ENCODE data around the gene GPR37. TPM values are rescaled to one million over a fixed set of nuclear protein-coding genes. Genes with fewer than 3 reads are reported as not detected.

GPR37 gene
- total RNA-seq, 1 experiment from 2014 or later, result 1.9 TPM

- Mint-ChIP-seq H3K36me3 (ENCODE audit: insufficient read depth, unreplicated experiment) (no peaks in the 10 kb centered on the region), H3K27ac (ENCODE audit: low read depth, unreplicated experiment) (no peak overlapping the region), H3K4me3 (ENCODE audit: unreplicated experiment) (no peak overlapping the region), H3K9me3 (ENCODE audit: unreplicated experiment) (peaks cover 4% of the 10 kb centered on the region), H3K4me1 (ENCODE audit: insufficient read depth, unreplicated experiment) (no peaks in the 10 kb centered on the region), H3K27me3 (ENCODE audit: insufficient read depth, unreplicated experiment) (no peaks in the 10 kb centered on the region)
- ChIA-PET POLR2A (no interaction called here), CTCF (interaction anchor here (0.5 kb wide), 1 partner anchor 435 kb away, joined by 3 read pairs; no protein-coding TSS in a partner anchor)
- no TSS peak for BruUV-seq (replicated peaks)
- intact Hi-C loops (cut with micrococcal nuclease), result no loop called here
- TF ChIP-seq CTCF (IDR thresholded peaks at IDR 0.05; ENCODE audit: unreplicated experiment), result no peak
- no peak for DNase-seq (ENCODE audit: unreplicated experiment)
Measured at GRCh38 chr7:124754576-124755268, 10.9 kb downstream of the GPR37 start.

- CTCF ChIA-PET, result no interaction called here
- no peaks in the 10 kb centered on the region for H3K36me3 Mint-ChIP-seq (ENCODE audit: insufficient read depth, unreplicated experiment)
- no TSS peak for BruUV-seq (replicated peaks)
Measured at GRCh38 chr7:124752310-124752709, 13.3 kb downstream of the GPR37 start.

GRCh38 chr7:124751027-124751426 is 14.6 kb downstream of the GPR37 start:
- Mint-ChIP-seq H3K36me3 (ENCODE audit: insufficient read depth, unreplicated experiment) (no peaks in the 10 kb centered on the region), H3K4me3 (ENCODE audit: unreplicated experiment) (no peak overlapping the region), H3K27me3 (ENCODE audit: insufficient read depth, unreplicated experiment) (no peaks in the 10 kb centered on the region), H3K4me1 (ENCODE audit: insufficient read depth, unreplicated experiment) (peaks cover 4% of the 10 kb centered on the region), H3K9me3 (ENCODE audit: unreplicated experiment) (no peaks in the 10 kb centered on the region), H3K27ac (ENCODE audit: low read depth, unreplicated experiment) (no peak overlapping the region)
- intact Hi-C loops (cut with micrococcal nuclease), result no loop called here
- POLR2A ChIA-PET, result interaction anchor here (1.3 kb wide), 1 partner anchor 15 kb away, joined by 3 read pairs; the partner anchor contains the start of gene GPR37
- no peak for TF ChIP-seq CTCF (IDR thresholded peaks at IDR 0.05; ENCODE audit: unreplicated experiment)
- no TSS peak for BruUV-seq (replicated peaks)
- CTCF ChIA-PET, result interaction anchor here (0.5 kb wide), 1 partner anchor 641 kb away, joined by 3 read pairs; no protein-coding TSS in a partner anchor
- no peak for DNase-seq (ENCODE audit: unreplicated experiment)

More at GRCh38 chr7:124752310-124752709, 13.3 kb downstream of the GPR37 start:
- POLR2A ChIA-PET, result no interaction called here
- intact Hi-C loops (cut with micrococcal nuclease), result no loop called here
- no peak overlapping the region for H3K4me3 Mint-ChIP-seq (ENCODE audit: unreplicated experiment)
- H3K27me3 Mint-ChIP-seq (ENCODE audit: insufficient read depth, unreplicated experiment), result no peaks in the 10 kb centered on the region
- TF ChIP-seq CTCF (IDR thresholded peaks at IDR 0.05; ENCODE audit: unreplicated experiment), result no peak
- peaks cover 4% of the 10 kb centered on the region for H3K4me1 Mint-ChIP-seq (ENCODE audit: insufficient read depth, unreplicated experiment)
- DNase-seq (ENCODE audit: unreplicated experiment), result no peak
- no peaks in the 10 kb centered on the region for H3K9me3 Mint-ChIP-seq (ENCODE audit: unreplicated experiment)
- H3K27ac Mint-ChIP-seq (ENCODE audit: low read depth, unreplicated experiment), result no peak overlapping the region

- intact Hi-C loops (cut with micrococcal nuclease), result no loop called here
- POLR2A ChIA-PET, result no interaction called here
- no peak for TF ChIP-seq CTCF (IDR thresholded peaks at IDR 0.05; ENCODE audit: unreplicated experiment)
- CTCF ChIA-PET, result interaction anchor here (0.7 kb wide), 1 partner anchor 84 kb away, joined by 4 read pairs; no protein-coding TSS in a partner anchor
- no peaks in the 10 kb centered on the region for H3K27me3 Mint-ChIP-seq (ENCODE audit: insufficient read depth, unreplicated experiment)
- peaks cover 4% of the 10 kb centered on the region for H3K4me1 Mint-ChIP-seq (ENCODE audit: insufficient read depth, unreplicated experiment)
- no peaks in the 10 kb centered on the region for H3K9me3 Mint-ChIP-seq (ENCODE audit: unreplicated experiment)
- BruUV-seq (replicated peaks), result no TSS peak
- DNase-seq (ENCODE audit: unreplicated experiment), result no peak
- no peaks in the 10 kb centered on the region for H3K36me3 Mint-ChIP-seq (ENCODE audit: insufficient read depth, unreplicated experiment)
- H3K27ac Mint-ChIP-seq (ENCODE audit: low read depth, unreplicated experiment), result no peak overlapping the region
- H3K4me3 Mint-ChIP-seq (ENCODE audit: unreplicated experiment), result no peak overlapping the region
Measured at GRCh38 chr7:124747072-124747471, 18.5 kb downstream of the GPR37 start.

Data from MCF 10A (cell line).